Right lobe of liver (tissue), 6 donors: ENCODE measurements around the gene PRR5. TPM values are rescaled to one million over a fixed set of nuclear protein-coding genes. Genes with fewer than 3 reads are reported as not detected.

Experiments
- ATAC-seq, 4 donors: fragments of 200-7000 bp; cut with Tn5 transposase; one replicate each; pipeline ENCODE4 v1.9.1; 2020; ENCODE audit warnings: mild to moderate bottlenecking in 4 of 4, moderate library complexity in 4 of 4
- DNase-seq, 3 donors: peaks; one replicate each; pipeline ENCODE4 v3.0.0-alpha.2; 2020
- H3K27ac ChIP-seq, 3 donors: fragments of 200-600 bp; one replicate each; pipeline ENCODE4 v1.8.0; 2022
- H3K27me3 ChIP-seq, 2 donors: fragments of 200-600 bp; one replicate each; pipeline ENCODE4 v1.8.0; 2022
- H3K36me3 ChIP-seq, 4 donors: fragments of 200-600 bp; sonication (generic) in 1 of 4; one replicate each; pipeline versions ENCODE4 v1.5.1 to v1.8.0; 2017 to 2022; ENCODE audit warnings: control low read depth in 1 of 4
- H3K4me1 ChIP-seq, 4 donors: fragments of 200-600 bp; sonication (generic) in 1 of 4; one replicate each; pipeline versions ENCODE4 v1.5.1 to v1.8.0; 2017 to 2022; ENCODE audit warnings: control low read depth in 1 of 4
- H3K4me3 ChIP-seq, 3 donors: fragments of 200-600 bp; one replicate each; pipeline ENCODE4 v1.8.0; 2022
- H3K9me3 ChIP-seq, 4 donors: fragments of 200-600 bp; sonication (generic) in 1 of 4; one replicate each; pipeline versions ENCODE4 v1.5.1 to v1.8.0; 2017 to 2022; ENCODE audit warnings: control low read depth in 1 of 4
- POLR2A ChIP-seq: fragments of 450-650 bp; IDR thresholded peaks from one replicate; pipeline ENCODE4 v1.6.1; 2017; ENCODE audit warnings: antibody characterized with exemption, mild to moderate bottlenecking
- WGBS: methylation state at CpG from one replicate; pipeline ENCODE4 v1.1.6; 2018; ENCODE audit warnings: low coverage, low lambda C conversion rate; ENCODE audit not compliant: insufficient coverage; ENCODE audit errors: missing lambda C conversion rate; 5-methylcytosine and 5-hydroxymethylcytosine counted together
- intact Hi-C, 2 donors: fragments of 100-400 bp; cut with DNase I; formaldehyde crosslinking; loops; one replicate each; pipeline versions ENCODE4 v1.11.2 to v1.14.1; 2022
- total RNA-seq, 6 experiments: library from RNA; depleted of rRNA in 2 of 6; stranded (reverse); fragments of >200 nt in 2 of 6; fragmentation: NEBNext Ultra II Directional in 3 of 6; extraction: Animal tissue kit (Norgen Biotek cat#: 25700) in 3 of 6; gene quantifications; one replicate each; pipeline versions ENCODE4 v1.1.0 to v1.2.4, GENCODE V29; 2016 to 2023
- TF ChIP-seq, protein P1 (sequence below), 4 donors: fragments of 200-600 bp in 3 of 4; fragments of 450-650 bp in 1 of 4; IDR thresholded peaks; one replicate each; pipeline versions ENCODE4 v1.5.1 to v1.8.0; 2016 to 2022; ENCODE audit warnings: antibody characterized with exemption in 4 of 4, mild to moderate bottlenecking in 2 of 4
- donor health status: DM: no; HTN: yes; CAD: no.
- donor health status: DM: no; HTN: no; CAD: no.
- donor health status: DM: no; HTN: no; CAD: no.
- donor health status: DM: no; HTN: yes; CAD: no.
- donor health status: DM: no; HTN: yes; CAD: no.

The PRR5 gene
- total RNA-seq, 6 experiments from 2014 or later = 14.1 to 25.3 (median 20.2) TPM

DNA sequence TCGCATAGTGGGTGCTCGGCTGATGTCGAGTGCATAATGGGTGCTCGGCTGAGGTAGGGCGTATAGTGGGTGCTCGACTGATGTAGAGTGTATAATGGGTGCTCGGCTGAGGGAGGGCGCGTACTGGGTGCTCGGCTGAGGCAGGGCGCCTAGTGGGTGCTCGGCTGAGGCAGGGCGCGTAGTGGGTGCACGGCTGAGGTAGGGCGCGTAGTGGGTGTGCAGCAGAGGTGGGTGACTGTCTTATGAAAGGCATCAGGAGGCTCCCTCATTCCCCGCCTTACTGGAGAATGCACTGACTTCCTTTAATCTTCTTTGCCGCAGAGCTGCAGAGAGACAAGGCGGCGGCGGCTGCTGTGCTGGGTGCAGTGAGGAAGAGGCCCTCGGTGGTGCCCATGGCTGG lies 84.1 kb downstream of the PRR5 start:
- no peak for TF ChIP-seq POLR2A
- ATAC-seq (peak in 1 of 4 donors; percentile 33), DNase-seq (no peak)
- H3K27me3 ChIP-seq = no peaks in the 10 kb centered on the region
- no peaks in the 10 kb centered on the region for H3K9me3 ChIP-seq
- H3K27ac ChIP-seq = no peak overlapping the region
- H3K36me3 ChIP-seq = no peaks in the 10 kb centered on the region
- H3K4me1 ChIP-seq = no peaks in the 10 kb centered on the region
- intact Hi-C loops = no loop called here
- no peak overlapping the region for H3K4me3 ChIP-seq
- WGBS = 74% methylated on average over 5 of the region's 23 CpGs

- no peaks in the 10 kb centered on the region for H3K36me3 ChIP-seq
- WGBS = 82% methylated on average over 3 of the region's 7 CpGs
- no peaks in the 10 kb centered on the region for H3K9me3 ChIP-seq
- TF ChIP-seq, protein P1, sequence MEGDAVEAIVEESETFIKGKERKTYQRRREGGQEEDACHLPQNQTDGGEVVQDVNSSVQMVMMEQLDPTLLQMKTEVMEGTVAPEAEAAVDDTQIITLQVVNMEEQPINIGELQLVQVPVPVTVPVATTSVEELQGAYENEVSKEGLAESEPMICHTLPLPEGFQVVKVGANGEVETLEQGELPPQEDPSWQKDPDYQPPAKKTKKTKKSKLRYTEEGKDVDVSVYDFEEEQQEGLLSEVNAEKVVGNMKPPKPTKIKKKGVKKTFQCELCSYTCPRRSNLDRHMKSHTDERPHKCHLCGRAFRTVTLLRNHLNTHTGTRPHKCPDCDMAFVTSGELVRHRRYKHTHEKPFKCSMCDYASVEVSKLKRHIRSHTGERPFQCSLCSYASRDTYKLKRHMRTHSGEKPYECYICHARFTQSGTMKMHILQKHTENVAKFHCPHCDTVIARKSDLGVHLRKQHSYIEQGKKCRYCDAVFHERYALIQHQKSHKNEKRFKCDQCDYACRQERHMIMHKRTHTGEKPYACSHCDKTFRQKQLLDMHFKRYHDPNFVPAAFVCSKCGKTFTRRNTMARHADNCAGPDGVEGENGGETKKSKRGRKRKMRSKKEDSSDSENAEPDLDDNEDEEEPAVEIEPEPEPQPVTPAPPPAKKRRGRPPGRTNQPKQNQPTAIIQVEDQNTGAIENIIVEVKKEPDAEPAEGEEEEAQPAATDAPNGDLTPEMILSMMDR (IDR thresholded peaks at IDR 0.05) = no peak
- no peak for TF ChIP-seq POLR2A
- ATAC-seq = no peak
- H3K4me1 ChIP-seq = no peaks in the 10 kb centered on the region
- no peak overlapping the region for H3K27ac ChIP-seq
- DNase-seq = no peak
- intact Hi-C loops = no loop called here
- no peaks in the 10 kb centered on the region for H3K27me3 ChIP-seq
- H3K4me3 ChIP-seq = no peak overlapping the region
Observed at GRCh38 chr22:44786610-44787009, 84.6 kb downstream of the PRR5 start.

Other genes with a start within 250 kb of the PRR5 start
- gene RTL6, start 204.0 kb upstream of the PRR5 start, total RNA-seq = 1 to 10 TPM; 3.2 to 4.8 (median 4.2) TPM
- 1 to 10 TPM in 1 of 6 experiments, under 1 TPM in 4, not detected in 1; 0.49 to 1.0 (median 0.61) TPM for gene ARHGAP8, start 50.4 kb downstream of the PRR5 start, total RNA-seq